Thymus (tissue), 11 donors: ENCODE measurements around the gene TAF6. TPM values are rescaled to one million over a fixed set of nuclear protein-coding genes. Genes with fewer than 3 reads are reported as not detected.
"Not testable (repeated sequence)": the region's sequence is repeated elsewhere in the genome, so short reads cannot be mapped to it uniquely, and the experiment has no call there.

Experiments used
- DNase-seq, 9 donors: peaks; one replicate each; pipeline ENCODE4 v3.0.0-alpha.2; 2013; ENCODE audit warnings: low spot score in 9 of 9, low read depth in 6 of 9, missing footprints in 1 of 9
- H3K27ac ChIP-seq, 2 donors: one replicate each; pipeline ENCODE4 v1.5.1; 2013; ENCODE audit warnings: control low read depth in 1 of 2, low read depth in 1 of 2, low read length in 1 of 2, mild to moderate bottlenecking in 1 of 2, moderate library complexity in 1 of 2
- H3K27me3 ChIP-seq, 2 donors: one replicate each; pipeline ENCODE4 v1.5.1; 2013; ENCODE audit warnings: low read length in 1 of 2; ENCODE audit not compliant: control insufficient read depth in 2 of 2, insufficient read depth in 1 of 2
- H3K36me3 ChIP-seq, 2 donors: one replicate each; pipeline ENCODE4 v1.5.1; 2013; ENCODE audit warnings: low read length in 1 of 2, mild to moderate bottlenecking in 1 of 2, moderate library complexity in 1 of 2; ENCODE audit not compliant: control insufficient read depth in 2 of 2, insufficient read depth in 2 of 2
- H3K4me1 ChIP-seq, 2 donors: one replicate each; pipeline ENCODE4 v1.5.1; 2013; ENCODE audit warnings: low read length in 2 of 2; ENCODE audit not compliant: control insufficient read depth in 2 of 2, insufficient read depth in 2 of 2
- H3K4me3 ChIP-seq, 2 donors: one replicate each; pipeline ENCODE4 v1.5.1; 2013; ENCODE audit warnings: low read length in 2 of 2, control low read depth in 1 of 2, mild to moderate bottlenecking in 1 of 2
- H3K9me3 ChIP-seq, 2 donors: one replicate each; pipeline ENCODE4 v1.5.1; 2013; ENCODE audit warnings: low read length in 1 of 2, mild to moderate bottlenecking in 1 of 2; ENCODE audit not compliant: control insufficient read depth in 2 of 2, insufficient read depth in 1 of 2
- WGBS: extraction: QIAGEN DNeasy Blood & Tissue Kit; methylation state at CpG from one replicate; pipeline ENCODE4 v1.1.7; 2013; 5-methylcytosine and 5-hydroxymethylcytosine counted together
- polyA plus RNA-seq: library from polyadenylated mRNA; stranded (reverse); fragments of 200-250 nt; gene quantifications from one replicate; pipeline ENCODE4 v1.2.3, GENCODE V29; 2013
- total RNA-seq: library from RNA; stranded (reverse); fragments of 120-200 nt; gene quantifications from one replicate; pipeline ENCODE4 v1.2.4, GENCODE V29; 2013
- donor health status: healthy.

TAF6 gene
- total and polyA plus RNA-seq, 2 donors: 10.2 to 25.7 TPM

- peaks cover 46 to 57% of the 10 kb centered on the region in 2 donors for H3K36me3 ChIP-seq
- H3K27me3 ChIP-seq: no peaks in the 10 kb centered on the region
- DNase-seq: no peak
- 93% methylated on average over 16 of the region's 16 CpGs for WGBS
- H3K4me1 ChIP-seq: peaks cover 8 to 37% of the 10 kb centered on the region in 2 donors
- no peaks in the 10 kb centered on the region for H3K9me3 ChIP-seq
- peak overlapping the region in 1 of 2 donors; percentile 48 for H3K27ac ChIP-seq
- no peak overlapping the region for H3K4me3 ChIP-seq
Observed at GRCh38 chr7:100153708-100154535, 34.8 kb upstream of the TAF6 start.

- no peaks in the 10 kb centered on the region for H3K27me3 ChIP-seq
- peaks cover 12 to 37% of the 10 kb centered on the region in 2 donors for H3K4me1 ChIP-seq
- H3K9me3 ChIP-seq: no peaks in the 10 kb centered on the region
- H3K27ac ChIP-seq: no peak overlapping the region
- no peak for DNase-seq
- H3K36me3 ChIP-seq: peaks cover 46 to 57% of the 10 kb centered on the region in 2 donors
- H3K4me3 ChIP-seq: no peak overlapping the region
- 98% methylated on average over 18 of the region's 18 CpGs for WGBS
Observed at GRCh38 chr7:100152937-100153666, 33.9 kb upstream of the TAF6 start.

GRCh38 chr7:100152404-100152803 lies 33.2 kb upstream of the TAF6 start:
- no peak for DNase-seq
- Histone ChIP-seq H3K27me3 (no peaks in the 10 kb centered on the region), H3K9me3 (no peaks in the 10 kb centered on the region), H3K4me3 (no peak overlapping the region), H3K36me3 (peaks cover 41 to 57% of the 10 kb centered on the region in 2 donors), H3K27ac (no peak overlapping the region), H3K4me1 (peaks cover 10 to 35% of the 10 kb centered on the region in 2 donors)

GRCh38 chr7:100148559-100149328 lies 29.6 kb upstream of the TAF6 start, which contains the start of gene LAMTOR4:
TSS of gene LAMTOR4 (plus strand) at chr7:100148918. CDS start at chr7:100148973, 55 bp downstream.
- H3K4me1 ChIP-seq: peaks cover 9 to 20% of the 10 kb centered on the region in 2 donors
- under 1% methylated on average over 46 of the region's 46 CpGs for WGBS

GRCh38 chr7:100148225-100148558 lies 29.0 kb upstream of the TAF6 start:
- Histone ChIP-seq H3K36me3 (peaks cover 2 to 15% of the 10 kb centered on the region in 2 donors), H3K4me3 (peak overlapping the region; percentile 60 to 78), H3K9me3 (no peaks in the 10 kb centered on the region), H3K27ac (peak overlapping the region; percentile 93 to 94), H3K27me3 (no peaks in the 10 kb centered on the region), H3K4me1 (peaks cover 9 to 20% of the 10 kb centered on the region in 2 donors)
- WGBS: 20% methylated on average over 14 of the region's 14 CpGs
- no peak for DNase-seq

More at GRCh38 chr7:100148559-100149328, 29.6 kb upstream of the TAF6 start, which contains the start of gene LAMTOR4:
- Histone ChIP-seq H3K9me3 (no peaks in the 10 kb centered on the region), H3K36me3 (peaks cover 7 to 20% of the 10 kb centered on the region in 2 donors), H3K4me3 (peak within 1 kb of the TSS; percentile 75 to 78), H3K27me3 (no peaks in the 10 kb centered on the region), H3K27ac (peak within 1 kb of the TSS; percentile 93 to 94)
- DNase-seq: peak; percentile 89 to 99 (median 97)

- over 99% methylated on average over 2 of the region's 2 CpGs for WGBS
Observed at GRCh38 chr7:100147278-100147677, 28.1 kb upstream of the TAF6 start.

DNA sequence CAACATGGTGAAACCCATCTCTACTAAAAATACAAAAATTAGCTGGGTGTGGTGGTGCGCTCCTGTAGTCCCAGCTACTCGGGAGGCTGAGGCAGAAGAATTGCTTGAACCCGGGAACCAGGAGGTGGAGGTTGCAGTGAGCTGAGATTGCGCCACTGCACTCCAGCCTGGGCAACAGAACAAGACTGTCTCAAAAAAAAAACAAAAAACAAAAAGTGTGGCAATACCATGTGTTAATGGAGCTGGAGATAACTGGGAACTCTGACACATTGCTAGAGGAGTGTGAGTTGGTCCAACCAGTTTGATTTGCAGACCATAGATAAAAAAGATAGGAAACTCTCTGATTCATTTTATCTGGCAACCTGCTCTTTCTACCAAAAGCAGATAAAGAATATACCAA lies 27.2 kb upstream of the TAF6 start:
- peaks cover 9 to 19% of the 10 kb centered on the region in 2 donors for H3K4me1 ChIP-seq
- H3K4me3 ChIP-seq, DNase-seq, H3K27ac ChIP-seq, H3K36me3 ChIP-seq, H3K9me3 ChIP-seq, H3K27me3 ChIP-seq: not testable (repeated sequence)
- 98% methylated on average over 4 of the region's 4 CpGs for WGBS

More at GRCh38 chr7:100147278-100147677, 28.1 kb upstream of the TAF6 start:
- H3K4me1 ChIP-seq: peaks cover 9 to 20% of the 10 kb centered on the region in 2 donors
- no peak overlapping the region for H3K4me3 ChIP-seq
- DNase-seq: no peak
- no peak overlapping the region for H3K27ac ChIP-seq
- H3K9me3 ChIP-seq: no peaks in the 10 kb centered on the region
- H3K36me3 ChIP-seq: peaks cover 0 to 6% of the 10 kb centered on the region in 2 donors
- no peaks in the 10 kb centered on the region for H3K27me3 ChIP-seq

DNA sequence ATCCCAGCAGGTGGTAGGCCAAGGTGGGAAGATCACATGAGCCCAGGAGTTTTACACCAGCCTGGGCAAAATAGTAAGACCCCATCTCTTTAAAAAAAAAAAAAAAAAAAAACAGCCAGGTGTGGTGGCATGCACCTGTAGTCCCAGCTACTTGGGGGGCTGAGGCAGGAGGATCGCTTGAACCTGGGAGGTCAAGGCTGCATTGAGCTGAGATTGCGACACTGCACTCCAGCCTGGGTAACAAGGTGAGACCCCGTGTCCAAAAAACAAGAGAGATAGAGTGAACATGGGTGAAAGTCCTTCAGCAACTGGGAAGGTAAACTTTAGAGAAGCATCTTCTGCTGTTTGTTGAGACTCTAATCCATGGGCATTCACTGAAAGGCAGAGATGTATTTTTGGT lies 23.3 kb upstream of the TAF6 start:
- DNase-seq: no peak
- Histone ChIP-seq H3K4me1 (peaks cover 4 to 15% of the 10 kb centered on the region in 2 donors), H3K36me3 (no peaks in the 10 kb centered on the region), H3K27ac (no peak overlapping the region), H3K9me3 (no peaks in the 10 kb centered on the region), H3K4me3 (no peak overlapping the region), H3K27me3 (no peaks in the 10 kb centered on the region)
- WGBS: 98% methylated on average over 3 of the region's 3 CpGs
